ENCODE data around the gene TAS1R3.

The TAS1R3 gene

GRCh38 chr1:1294250-1294890 lies 36.7 kb upstream of the TAS1R3 start:
- Histone ChIP-seq H3K9ac (ENCODE audit: low read length) (no peak overlapping the region), H3K79me2 (ENCODE audit: control insufficient read depth, insufficient read depth, low read length) (no peaks in the 10 kb centered on the region), H3K4ac (ENCODE audit: low read depth, low read length) (no peak overlapping the region), H2AK5ac (ENCODE audit: low read length) (no peak overlapping the region), H2BK15ac (replicated peaks; ENCODE audit: low read depth) (no peak overlapping the region), H3K27ac (ENCODE audit: low read depth, low read length) (no peak overlapping the region), H3K56ac (ENCODE audit: low read length) (no peak overlapping the region), H3K4me2 (ENCODE audit: low read length) (no peak overlapping the region), H3K79me1 (ENCODE audit: low read length) (no peaks in the 10 kb centered on the region), H3K36me3 (ENCODE audit: control insufficient read depth, insufficient read depth, low read length) (no peaks in the 10 kb centered on the region), H3K4me1 (ENCODE audit: control insufficient read depth, low read depth, low read length) (no peaks in the 10 kb centered on the region), H2BK120ac (ENCODE audit: low read depth, low read length) (no peak overlapping the region), H3K18ac (ENCODE audit: low read length) (no peak overlapping the region), H3K23ac (ENCODE audit: low read length) (no peak overlapping the region), H3K27me3 (ENCODE audit: insufficient read depth, low read length, poor library complexity) (no peaks in the 10 kb centered on the region), H3K4me3 (ENCODE audit: low read length) (no peak overlapping the region), H4K8ac (ENCODE audit: low read depth, low read length) (no peak overlapping the region), H4K5ac (ENCODE audit: low read length) (no peak overlapping the region), H2BK5ac (ENCODE audit: low read length) (no peak overlapping the region)
- WGBS (ENCODE audit: extremely low coverage, insufficient coverage, low lambda C conversion rate): no CpG with 5 or more reads among the region's 58 CpGs
- no peak for DNase-seq

GRCh38 chr1:1295154-1295923 lies 35.7 kb upstream of the TAS1R3 start:
- H4K8ac ChIP-seq (ENCODE audit: low read depth, low read length): no peak overlapping the region
- H3K18ac ChIP-seq (ENCODE audit: low read length): no peak overlapping the region
- H3K4me3 ChIP-seq (ENCODE audit: low read length): no peak overlapping the region
- WGBS (ENCODE audit: extremely low coverage, insufficient coverage, low lambda C conversion rate): no CpG with 5 or more reads among the region's 35 CpGs
- H3K4ac ChIP-seq (ENCODE audit: low read depth, low read length): no peak overlapping the region
- H3K79me2 ChIP-seq (ENCODE audit: control insufficient read depth, insufficient read depth, low read length): no peaks in the 10 kb centered on the region
- H3K4me2 ChIP-seq (ENCODE audit: low read length): no peak overlapping the region
- H3K36me3 ChIP-seq (ENCODE audit: control insufficient read depth, insufficient read depth, low read length): no peaks in the 10 kb centered on the region
- H3K9ac ChIP-seq (ENCODE audit: low read length): no peak overlapping the region
- H3K56ac ChIP-seq (ENCODE audit: low read length): no peak overlapping the region
- H3K27me3 ChIP-seq (ENCODE audit: insufficient read depth, low read length, poor library complexity): no peaks in the 10 kb centered on the region
- no peak for DNase-seq
- H3K23ac ChIP-seq (ENCODE audit: low read length): no peak overlapping the region
- no peak overlapping the region for H4K5ac ChIP-seq (ENCODE audit: low read length)
- H2BK15ac ChIP-seq (replicated peaks; ENCODE audit: low read depth): no peak overlapping the region
- H3K4me1 ChIP-seq (ENCODE audit: control insufficient read depth, low read depth, low read length): no peaks in the 10 kb centered on the region
- H2BK120ac ChIP-seq (ENCODE audit: low read depth, low read length): no peak overlapping the region
- no peak overlapping the region for H2AK5ac ChIP-seq (ENCODE audit: low read length)
- no peak overlapping the region for H3K27ac ChIP-seq (ENCODE audit: low read depth, low read length)
- no peaks in the 10 kb centered on the region for H3K79me1 ChIP-seq (ENCODE audit: low read length)
- no peak overlapping the region for H2BK5ac ChIP-seq (ENCODE audit: low read length)

- no peak overlapping the region for H3K4me2 ChIP-seq (ENCODE audit: low read length)
- H3K36me3 ChIP-seq (ENCODE audit: control insufficient read depth, insufficient read depth, low read length): no peaks in the 10 kb centered on the region
- no peak overlapping the region for H2BK15ac ChIP-seq (replicated peaks; ENCODE audit: low read depth)
- H3K18ac ChIP-seq (ENCODE audit: low read length): no peak overlapping the region
- no peak overlapping the region for H4K5ac ChIP-seq (ENCODE audit: low read length)
- H3K9ac ChIP-seq (ENCODE audit: low read length): no peak overlapping the region
- H3K4ac ChIP-seq (ENCODE audit: low read depth, low read length): no peak overlapping the region
- H3K27ac ChIP-seq (ENCODE audit: low read depth, low read length): no peak overlapping the region
- H2BK120ac ChIP-seq (ENCODE audit: low read depth, low read length): no peak overlapping the region
- no peak overlapping the region for H2BK5ac ChIP-seq (ENCODE audit: low read length)
- no peaks in the 10 kb centered on the region for H3K79me1 ChIP-seq (ENCODE audit: low read length)
- no peak overlapping the region for H3K56ac ChIP-seq (ENCODE audit: low read length)
- H3K23ac ChIP-seq (ENCODE audit: low read length): no peak overlapping the region
- H4K8ac ChIP-seq (ENCODE audit: low read depth, low read length): no peak overlapping the region
- no peak for DNase-seq
- no peaks in the 10 kb centered on the region for H3K27me3 ChIP-seq (ENCODE audit: insufficient read depth, low read length, poor library complexity)
- H3K79me2 ChIP-seq (ENCODE audit: control insufficient read depth, insufficient read depth, low read length): no peaks in the 10 kb centered on the region
- WGBS (ENCODE audit: extremely low coverage, insufficient coverage, low lambda C conversion rate): no CpG with 5 or more reads among the region's 62 CpGs
- no peak overlapping the region for H2AK5ac ChIP-seq (ENCODE audit: low read length)
- no peaks in the 10 kb centered on the region for H3K4me1 ChIP-seq (ENCODE audit: control insufficient read depth, low read depth, low read length)
- no peak overlapping the region for H3K4me3 ChIP-seq (ENCODE audit: low read length)
Observed at GRCh38 chr1:1296070-1297061, 34.7 kb upstream of the TAS1R3 start.

- H3K36me3 ChIP-seq (ENCODE audit: control insufficient read depth, insufficient read depth, low read length): no peaks in the 10 kb centered on the region
- no peaks in the 10 kb centered on the region for H3K4me1 ChIP-seq (ENCODE audit: control insufficient read depth, low read depth, low read length)
- no peak overlapping the region for H3K4ac ChIP-seq (ENCODE audit: low read depth, low read length)
- no peak overlapping the region for H2BK120ac ChIP-seq (ENCODE audit: low read depth, low read length)
- H4K8ac ChIP-seq (ENCODE audit: low read depth, low read length): no peak overlapping the region
- no peak overlapping the region for H3K4me3 ChIP-seq (ENCODE audit: low read length)
- H3K18ac ChIP-seq (ENCODE audit: low read length): no peak overlapping the region
- WGBS (ENCODE audit: extremely low coverage, insufficient coverage, low lambda C conversion rate): no CpG with 5 or more reads among the region's 31 CpGs
- H3K79me1 ChIP-seq (ENCODE audit: low read length): no peaks in the 10 kb centered on the region
- DNase-seq: no peak
- no peak overlapping the region for H2BK15ac ChIP-seq (replicated peaks; ENCODE audit: low read depth)
- H3K56ac ChIP-seq (ENCODE audit: low read length): no peak overlapping the region
- no peak overlapping the region for H3K4me2 ChIP-seq (ENCODE audit: low read length)
- no peak overlapping the region for H3K9ac ChIP-seq (ENCODE audit: low read length)
- no peaks in the 10 kb centered on the region for H3K27me3 ChIP-seq (ENCODE audit: insufficient read depth, low read length, poor library complexity)
- H2AK5ac ChIP-seq (ENCODE audit: low read length): no peak overlapping the region
- no peak overlapping the region for H4K5ac ChIP-seq (ENCODE audit: low read length)
- H3K27ac ChIP-seq (ENCODE audit: low read depth, low read length): no peak overlapping the region
- H3K79me2 ChIP-seq (ENCODE audit: control insufficient read depth, insufficient read depth, low read length): no peaks in the 10 kb centered on the region
- no peak overlapping the region for H3K23ac ChIP-seq (ENCODE audit: low read length)
- H2BK5ac ChIP-seq (ENCODE audit: low read length): no peak overlapping the region
Observed at GRCh38 chr1:1297802-1298424, 33.2 kb upstream of the TAS1R3 start.

GRCh38 chr1:1298861-1299685 lies 32.0 kb upstream of the TAS1R3 start:
- WGBS (ENCODE audit: extremely low coverage, insufficient coverage, low lambda C conversion rate): no CpG with 5 or more reads among the region's 30 CpGs

More at GRCh38 chr1:1298861-1299685, 32.0 kb upstream of the TAS1R3 start:
- Histone ChIP-seq H4K8ac (ENCODE audit: low read depth, low read length) (no peak overlapping the region), H2BK120ac (ENCODE audit: low read depth, low read length) (no peak overlapping the region), H3K79me1 (ENCODE audit: low read length) (peaks cover 2% of the 10 kb centered on the region), H3K4ac (ENCODE audit: low read depth, low read length) (no peak overlapping the region), H3K79me2 (ENCODE audit: control insufficient read depth, insufficient read depth, low read length) (no peaks in the 10 kb centered on the region), H3K9ac (ENCODE audit: low read length) (no peak overlapping the region), H2BK5ac (ENCODE audit: low read length) (no peak overlapping the region), H4K5ac (ENCODE audit: low read length) (no peak overlapping the region), H2AK5ac (ENCODE audit: low read length) (no peak overlapping the region), H3K4me1 (ENCODE audit: control insufficient read depth, low read depth, low read length) (no peaks in the 10 kb centered on the region), H2BK15ac (replicated peaks; ENCODE audit: low read depth) (no peak overlapping the region), H3K4me3 (ENCODE audit: low read length) (no peak overlapping the region), H3K4me2 (ENCODE audit: low read length) (no peak overlapping the region), H3K36me3 (ENCODE audit: control insufficient read depth, insufficient read depth, low read length) (no peaks in the 10 kb centered on the region), H3K56ac (ENCODE audit: low read length) (no peak overlapping the region), H3K18ac (ENCODE audit: low read length) (no peak overlapping the region), H3K27ac (ENCODE audit: low read depth, low read length) (no peak overlapping the region), H3K23ac (ENCODE audit: low read length) (no peak overlapping the region), H3K27me3 (ENCODE audit: insufficient read depth, low read length, poor library complexity) (no peaks in the 10 kb centered on the region)
- peak; percentile 80 for DNase-seq
